ENCODE results near the gene CASP4. TPM values are rescaled to one million over a fixed set of nuclear protein-coding genes. Genes with fewer than 3 reads are reported as not detected.

The CASP4 gene
- polyA plus RNA-seq, 1 donor from 2014 or later, result not detected

DNA sequence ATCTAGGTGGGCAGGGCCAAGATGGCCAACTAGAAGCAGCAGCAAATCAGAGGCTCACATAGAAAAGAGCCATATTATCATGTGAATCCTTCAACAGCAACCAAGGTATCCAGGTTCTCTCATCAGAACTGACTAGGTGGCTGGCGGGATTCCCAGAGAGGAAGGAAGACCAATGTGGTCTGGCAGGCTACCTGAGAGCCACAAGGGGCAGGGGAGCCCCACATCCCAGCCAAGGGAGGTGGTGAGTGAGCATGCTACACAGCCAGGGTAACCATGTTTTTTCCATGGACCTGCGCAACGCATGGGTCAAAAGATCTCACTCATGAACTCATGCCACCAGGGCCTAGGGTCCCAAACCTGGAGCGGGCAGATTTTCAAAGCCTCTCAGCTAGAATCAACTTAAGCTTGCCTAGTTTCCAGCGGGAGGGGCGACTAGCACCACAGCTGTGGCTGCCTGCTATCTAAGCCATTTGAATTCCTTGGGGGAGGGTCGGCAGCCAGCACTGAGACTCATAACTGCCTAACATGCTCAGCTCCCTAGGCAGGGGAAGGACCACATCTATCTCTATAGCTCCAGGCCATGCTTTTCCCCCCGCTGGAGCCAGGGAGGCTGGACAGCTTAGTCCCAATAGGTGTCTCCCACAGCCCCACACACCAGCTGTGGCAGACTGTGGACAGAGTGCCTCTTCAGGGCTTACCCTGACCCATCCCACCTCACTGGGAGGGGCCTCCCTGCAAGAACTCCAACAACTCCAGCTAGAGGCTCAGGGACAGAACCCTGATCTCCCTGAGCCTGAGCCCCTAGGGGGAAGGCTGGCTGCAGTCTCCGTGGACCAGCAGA is 41.4 kb downstream of the CASP4 start:
- Histone ChIP-seq H3K9me2 (ENCODE audit: insufficient read depth, low read length) (no peaks in the 10 kb centered on the region), H3K9me3 (ENCODE audit: low read length) (no peaks in the 10 kb centered on the region), H3K4me2 (ENCODE audit: low read length) (no peak overlapping the region), H4K20me1 (ENCODE audit: insufficient read depth) (no peaks in the 10 kb centered on the region), H3K27ac (ENCODE audit: low read length) (no peak overlapping the region), H3K27me3 (ENCODE audit: insufficient read depth, low read depth, low read length) (no peaks in the 10 kb centered on the region), H3K36me3 (ENCODE audit: insufficient read depth, low read length) (no peaks in the 10 kb centered on the region), H2AFZ (ENCODE audit: low read depth, low read length) (no peak overlapping the region), H3F3A (ENCODE audit: insufficient read depth, low read length, poor library complexity, severe bottlenecking) (no peaks in the 10 kb centered on the region), H3K4me3 (ENCODE audit: low read length) (no peak overlapping the region), H3K9ac (ENCODE audit: low read length) (no peak overlapping the region), H3K79me2 (replicated peaks; ENCODE audit: insufficient read depth, low read length) (no peaks in the 10 kb centered on the region)
- TF ChIP-seq EZH2 (IDR thresholded peaks at IDR 0.05; ENCODE audit: borderline replicate concordance, insufficient read depth, low read length, poor library complexity, severe bottlenecking) (no peak), MXI1 (conservative IDR thresholded peaks at IDR 0.05; ENCODE audit: poor library complexity, severe bottlenecking) (no peak), POLR2AphosphoS5 (IDR thresholded peaks at IDR 0.05) (no peak), RAD21 (conservative IDR thresholded peaks at IDR 0.05) (no peak), TAF1 (IDR thresholded peaks at IDR 0.05; ENCODE audit: low read depth) (no peak), SMC3 (conservative IDR thresholded peaks at IDR 0.05; ENCODE audit: poor library complexity) (no peak), EP300 (conservative IDR thresholded peaks at IDR 0.05; ENCODE audit: poor library complexity, severe bottlenecking) (no peak)
- TF ChIP-seq, protein P1, sequence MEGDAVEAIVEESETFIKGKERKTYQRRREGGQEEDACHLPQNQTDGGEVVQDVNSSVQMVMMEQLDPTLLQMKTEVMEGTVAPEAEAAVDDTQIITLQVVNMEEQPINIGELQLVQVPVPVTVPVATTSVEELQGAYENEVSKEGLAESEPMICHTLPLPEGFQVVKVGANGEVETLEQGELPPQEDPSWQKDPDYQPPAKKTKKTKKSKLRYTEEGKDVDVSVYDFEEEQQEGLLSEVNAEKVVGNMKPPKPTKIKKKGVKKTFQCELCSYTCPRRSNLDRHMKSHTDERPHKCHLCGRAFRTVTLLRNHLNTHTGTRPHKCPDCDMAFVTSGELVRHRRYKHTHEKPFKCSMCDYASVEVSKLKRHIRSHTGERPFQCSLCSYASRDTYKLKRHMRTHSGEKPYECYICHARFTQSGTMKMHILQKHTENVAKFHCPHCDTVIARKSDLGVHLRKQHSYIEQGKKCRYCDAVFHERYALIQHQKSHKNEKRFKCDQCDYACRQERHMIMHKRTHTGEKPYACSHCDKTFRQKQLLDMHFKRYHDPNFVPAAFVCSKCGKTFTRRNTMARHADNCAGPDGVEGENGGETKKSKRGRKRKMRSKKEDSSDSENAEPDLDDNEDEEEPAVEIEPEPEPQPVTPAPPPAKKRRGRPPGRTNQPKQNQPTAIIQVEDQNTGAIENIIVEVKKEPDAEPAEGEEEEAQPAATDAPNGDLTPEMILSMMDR (IDR thresholded peaks at IDR 0.05; ENCODE audit: poor library complexity, severe bottlenecking), result no peak
- TF ChIP-seq, protein P2, sequence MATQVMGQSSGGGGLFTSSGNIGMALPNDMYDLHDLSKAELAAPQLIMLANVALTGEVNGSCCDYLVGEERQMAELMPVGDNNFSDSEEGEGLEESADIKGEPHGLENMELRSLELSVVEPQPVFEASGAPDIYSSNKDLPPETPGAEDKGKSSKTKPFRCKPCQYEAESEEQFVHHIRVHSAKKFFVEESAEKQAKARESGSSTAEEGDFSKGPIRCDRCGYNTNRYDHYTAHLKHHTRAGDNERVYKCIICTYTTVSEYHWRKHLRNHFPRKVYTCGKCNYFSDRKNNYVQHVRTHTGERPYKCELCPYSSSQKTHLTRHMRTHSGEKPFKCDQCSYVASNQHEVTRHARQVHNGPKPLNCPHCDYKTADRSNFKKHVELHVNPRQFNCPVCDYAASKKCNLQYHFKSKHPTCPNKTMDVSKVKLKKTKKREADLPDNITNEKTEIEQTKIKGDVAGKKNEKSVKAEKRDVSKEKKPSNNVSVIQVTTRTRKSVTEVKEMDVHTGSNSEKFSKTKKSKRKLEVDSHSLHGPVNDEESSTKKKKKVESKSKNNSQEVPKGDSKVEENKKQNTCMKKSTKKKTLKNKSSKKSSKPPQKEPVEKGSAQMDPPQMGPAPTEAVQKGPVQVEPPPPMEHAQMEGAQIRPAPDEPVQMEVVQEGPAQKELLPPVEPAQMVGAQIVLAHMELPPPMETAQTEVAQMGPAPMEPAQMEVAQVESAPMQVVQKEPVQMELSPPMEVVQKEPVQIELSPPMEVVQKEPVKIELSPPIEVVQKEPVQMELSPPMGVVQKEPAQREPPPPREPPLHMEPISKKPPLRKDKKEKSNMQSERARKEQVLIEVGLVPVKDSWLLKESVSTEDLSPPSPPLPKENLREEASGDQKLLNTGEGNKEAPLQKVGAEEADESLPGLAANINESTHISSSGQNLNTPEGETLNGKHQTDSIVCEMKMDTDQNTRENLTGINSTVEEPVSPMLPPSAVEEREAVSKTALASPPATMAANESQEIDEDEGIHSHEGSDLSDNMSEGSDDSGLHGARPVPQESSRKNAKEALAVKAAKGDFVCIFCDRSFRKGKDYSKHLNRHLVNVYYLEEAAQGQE (IDR thresholded peaks at IDR 0.05; ENCODE audit: borderline replicate concordance), result no peak

DNA sequence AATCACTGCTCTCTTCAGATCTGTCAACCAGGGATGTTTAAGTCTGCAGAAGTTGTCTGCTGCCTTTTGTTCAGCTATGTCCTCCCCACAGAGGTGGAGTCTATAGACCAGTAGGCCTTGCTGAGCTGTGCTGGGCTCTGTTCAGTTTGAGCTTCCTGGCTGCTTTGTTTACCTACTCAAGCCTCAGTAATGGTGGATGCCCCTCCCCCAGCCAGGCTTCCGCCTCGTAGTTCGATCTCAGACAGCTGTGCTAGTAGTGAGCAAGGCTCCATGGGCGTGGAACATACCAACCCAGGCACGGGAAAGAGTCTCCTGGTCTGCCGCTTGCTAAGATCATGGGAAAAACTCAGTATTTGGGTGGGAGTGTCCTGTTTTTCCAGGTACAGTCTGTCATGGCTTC is 42.5 kb downstream of the CASP4 start:
- TF ChIP-seq MXI1 (conservative IDR thresholded peaks at IDR 0.05; ENCODE audit: poor library complexity, severe bottlenecking), result no peak
- TF ChIP-seq, protein P2 (IDR thresholded peaks at IDR 0.05; ENCODE audit: borderline replicate concordance), result no peak
- TF ChIP-seq POLR2AphosphoS5 (IDR thresholded peaks at IDR 0.05), result no peak
- TF ChIP-seq, protein P1 (IDR thresholded peaks at IDR 0.05; ENCODE audit: poor library complexity, severe bottlenecking), result no peak
- TF ChIP-seq EP300 (conservative IDR thresholded peaks at IDR 0.05; ENCODE audit: poor library complexity, severe bottlenecking), result no peak
- TF ChIP-seq SMC3 (conservative IDR thresholded peaks at IDR 0.05; ENCODE audit: poor library complexity), result no peak
- TF ChIP-seq TAF1 (IDR thresholded peaks at IDR 0.05; ENCODE audit: low read depth), result no peak
- no peak for TF ChIP-seq RAD21 (conservative IDR thresholded peaks at IDR 0.05)
- TF ChIP-seq EZH2 (IDR thresholded peaks at IDR 0.05; ENCODE audit: borderline replicate concordance, insufficient read depth, low read length, poor library complexity, severe bottlenecking), result no peak
- Histone ChIP-seq H3K79me2 (replicated peaks; ENCODE audit: insufficient read depth, low read length) (no peaks in the 10 kb centered on the region), H3K4me2 (ENCODE audit: low read length) (no peak overlapping the region), H3K4me3 (ENCODE audit: low read length) (no peak overlapping the region), H2AFZ (ENCODE audit: low read depth, low read length) (no peak overlapping the region), H3K9ac (ENCODE audit: low read length) (no peak overlapping the region), H3K36me3 (ENCODE audit: insufficient read depth, low read length) (no peaks in the 10 kb centered on the region), H3K27ac (ENCODE audit: low read length) (no peak overlapping the region), H3K9me3 (ENCODE audit: low read length) (no peaks in the 10 kb centered on the region), H3F3A (ENCODE audit: insufficient read depth, low read length, poor library complexity, severe bottlenecking) (no peaks in the 10 kb centered on the region), H4K20me1 (ENCODE audit: insufficient read depth) (no peaks in the 10 kb centered on the region), H3K27me3 (ENCODE audit: insufficient read depth, low read depth, low read length) (no peaks in the 10 kb centered on the region), H3K9me2 (ENCODE audit: insufficient read depth, low read length) (no peaks in the 10 kb centered on the region)

Measured in neural cell (in vitro differentiated cells).